Measurements from ENCODE around the gene SBDS. TPM values are rescaled to one million over a fixed set of nuclear protein-coding genes. Genes with fewer than 3 reads are reported as not detected.
"Not testable (repeated sequence)": the region's sequence is repeated elsewhere in the genome, so short reads cannot be mapped to it uniquely, and the experiment has no call there.

The SBDS gene
- 210 TPM for total RNA-seq
- long read RNA-seq, transcript SBDS-201 (5 exons, 1,631 nt): major isoform, 121 of 122 reads
- long read RNA-seq, partial matches to known transcripts: 1 of 122 reads
- long read RNA-seq, other reads (novel, unspliced or antisense): 0 of 122 reads

GRCh38 chr7:66995050-66995776, at the start of gene SBDS:
SBDS (minus strand) TSS chr7:66995586; CDS start chr7:66995417, 169 bp downstream.
- DNase-seq (ENCODE audit: missing footprints): peak; percentile 97
- intact Hi-C loops (cut with DNase I): loop anchor here (2.0 to 5.0 kb wide), 2 partner anchors 74 to 153 kb away; partner anchors contain the start of gene TMEM248
- ATAC-seq: peak; percentile 91

- ATAC-seq: peak; percentile 32
- DNase-seq (ENCODE audit: missing footprints); intact Hi-C loops (cut with DNase I): not testable (repeated sequence)
Measured at GRCh38 chr7:67043559-67043930, 48.2 kb upstream of the SBDS start.

DNA sequence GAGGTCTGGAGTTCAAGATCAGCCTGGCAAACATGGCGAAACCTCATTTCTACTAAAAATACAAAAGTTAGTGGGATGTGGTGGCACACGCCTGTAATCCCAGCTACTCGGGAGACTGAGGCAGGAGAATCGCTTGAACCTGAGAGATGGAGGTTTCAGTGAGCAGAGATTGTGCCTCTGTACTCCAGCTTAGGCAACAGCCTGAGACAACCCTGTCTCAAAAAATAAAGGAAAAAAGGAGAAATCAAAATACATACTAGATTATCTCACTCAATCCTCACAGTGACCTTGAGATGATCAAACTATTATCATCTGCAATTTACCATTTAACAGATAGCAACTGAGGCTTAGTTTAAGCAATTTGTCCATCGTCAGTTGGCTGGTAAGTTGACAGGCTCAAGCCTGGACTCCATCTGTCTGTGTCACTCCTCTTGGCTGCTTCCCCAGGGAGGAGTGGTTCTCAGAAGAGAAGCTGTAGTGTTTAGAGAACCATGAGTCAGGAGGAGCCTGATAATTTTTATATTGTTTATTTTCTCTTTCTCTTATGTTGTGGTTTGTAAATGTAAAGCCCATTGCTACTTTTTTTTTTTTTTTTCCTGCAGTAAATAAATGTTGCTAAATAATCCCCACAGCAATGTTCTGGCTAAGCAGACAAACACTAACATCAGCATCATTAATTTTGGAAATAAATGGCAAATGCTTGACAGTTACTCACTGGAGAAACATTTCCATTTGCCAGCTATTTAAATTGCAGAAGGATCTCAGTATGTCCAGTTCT, 47.6 kb upstream of the SBDS start:
- DNase-seq (ENCODE audit: missing footprints); intact Hi-C loops (cut with DNase I): not testable (repeated sequence)
- ATAC-seq: peak; percentile 97

GRCh38 chr7:67040832-67041231, 45.4 kb upstream of the SBDS start:
- intact Hi-C loops (cut with DNase I); DNase-seq (ENCODE audit: missing footprints); ATAC-seq: not testable (repeated sequence)

- ATAC-seq: peak; percentile 94
- intact Hi-C loops (cut with DNase I): not testable (repeated sequence)
Measured at GRCh38 chr7:67036432-67037395, 41.3 kb upstream of the SBDS start.

GRCh38 chr7:67033251-67033650, 37.9 kb upstream of the SBDS start:
- intact Hi-C loops (cut with DNase I): no loop called here
- DNase-seq (ENCODE audit: missing footprints) (no peak), ATAC-seq (no peak)

More at GRCh38 chr7:67036432-67037395, 41.3 kb upstream of the SBDS start:
- not testable (repeated sequence) for DNase-seq (ENCODE audit: missing footprints)

- intact Hi-C loops (cut with DNase I); DNase-seq (ENCODE audit: missing footprints); ATAC-seq: not testable (repeated sequence)
Measured at GRCh38 chr7:67031685-67032084, 36.3 kb upstream of the SBDS start.

- DNase-seq (ENCODE audit: missing footprints); ATAC-seq; intact Hi-C loops (cut with DNase I): not testable (repeated sequence)
Measured at GRCh38 chr7:67025459-67025858, 30.1 kb upstream of the SBDS start.

DNA sequence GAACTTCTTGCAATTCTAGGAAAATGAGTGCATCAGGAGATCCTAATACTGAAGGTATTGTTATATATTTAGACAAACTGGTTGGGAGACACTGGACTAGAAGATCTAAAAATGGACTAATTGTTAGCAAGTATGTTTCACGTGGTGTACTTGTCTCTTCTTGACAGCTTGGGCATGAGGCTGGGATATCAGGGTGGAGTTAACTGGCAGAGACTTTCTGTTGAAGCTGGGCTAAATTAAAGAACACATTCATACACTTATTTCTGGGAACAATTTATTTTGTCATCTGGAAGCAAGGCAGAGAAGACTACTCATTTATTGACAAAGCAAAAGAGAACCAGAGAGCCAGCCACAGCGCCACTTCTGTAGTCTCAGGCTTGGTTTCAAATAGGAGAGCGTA, 27.1 kb upstream of the SBDS start:
- DNase-seq (ENCODE audit: missing footprints) (no peak), ATAC-seq (peak; percentile 67)
- intact Hi-C loops (cut with DNase I): no loop called here

DNA sequence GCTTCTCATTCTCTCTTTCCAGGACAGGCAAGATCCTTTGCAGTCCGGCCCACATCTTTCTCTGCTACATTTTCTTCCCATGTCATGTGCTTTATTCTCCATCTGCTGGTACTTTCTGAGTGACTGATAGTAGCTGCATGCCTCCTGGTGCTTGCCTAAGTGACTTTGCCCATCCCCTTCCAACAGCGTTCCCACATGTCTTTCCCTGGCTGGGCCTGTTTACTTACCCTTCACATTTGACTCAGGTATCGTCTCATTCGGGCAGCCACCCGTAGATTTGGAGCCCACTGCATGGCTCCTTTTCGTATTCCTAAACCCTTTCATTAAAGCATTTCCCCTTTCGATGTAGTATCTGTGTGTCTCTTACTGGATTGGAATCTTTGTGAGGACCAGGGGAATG, 25.9 kb upstream of the SBDS start:
- no peak for DNase-seq (ENCODE audit: missing footprints)
- intact Hi-C loops (cut with DNase I): no loop called here
- no peak for ATAC-seq

DNA sequence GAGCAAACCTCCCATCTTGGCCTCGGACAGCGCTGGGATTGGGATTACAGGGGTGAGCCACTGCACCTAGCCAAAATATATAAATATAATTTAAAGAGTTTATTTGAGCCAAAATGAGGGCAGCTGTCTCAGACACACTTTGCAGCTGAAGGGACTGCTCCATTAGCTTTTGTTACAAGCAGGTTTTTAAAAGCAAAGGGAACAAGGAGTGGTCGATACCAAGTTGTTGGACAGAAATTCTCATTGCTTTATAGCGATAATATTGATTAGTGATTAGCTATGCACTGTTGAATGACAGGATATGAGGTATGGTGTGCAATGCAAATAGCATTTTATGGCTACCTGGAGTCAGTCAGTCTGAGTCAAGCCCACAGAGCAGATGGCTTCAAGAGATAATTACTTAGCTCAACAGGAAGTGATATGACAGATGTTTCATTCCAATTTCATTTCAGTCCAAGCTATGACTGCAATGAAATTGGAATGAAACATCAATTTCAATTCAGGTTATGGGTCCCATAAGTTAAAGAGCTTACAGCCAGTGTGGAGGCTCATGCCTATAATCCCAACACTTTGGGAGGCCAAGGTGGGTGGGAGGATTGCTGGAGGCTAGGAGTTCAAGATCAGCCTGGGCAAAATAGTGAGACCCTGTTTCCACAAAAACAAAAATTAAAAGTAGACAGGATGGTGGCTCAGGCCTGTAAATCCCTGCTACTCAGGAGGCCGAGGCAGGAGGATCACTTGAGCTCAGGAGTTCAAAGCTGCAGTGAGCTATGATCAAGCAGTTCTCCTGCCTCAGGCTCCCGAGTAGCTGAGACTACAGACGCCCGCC, 24.4 kb upstream of the SBDS start:
- DNase-seq (ENCODE audit: missing footprints) (no peak), ATAC-seq (no peak)
- intact Hi-C loops (cut with DNase I): no loop called here

DNA sequence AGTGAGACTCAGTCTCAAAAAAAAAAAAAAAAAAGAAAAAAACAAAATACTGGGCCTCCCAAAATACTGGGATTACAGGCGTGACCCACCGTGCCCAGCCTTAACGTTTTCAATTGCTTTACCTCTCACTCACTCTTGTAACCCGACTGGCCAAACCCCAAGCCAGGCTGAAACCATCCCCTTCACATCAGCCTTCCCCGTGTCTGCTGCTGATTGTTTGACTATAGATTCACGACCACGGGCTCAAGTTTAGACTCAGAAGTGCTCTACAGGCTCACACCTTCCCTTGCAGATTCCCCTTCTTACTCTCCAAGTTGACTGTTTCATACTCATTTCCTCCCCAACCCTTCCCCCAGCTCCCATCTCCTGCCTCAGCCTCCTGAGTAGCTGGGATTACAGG, 23.6 kb upstream of the SBDS start:
- DNase-seq (ENCODE audit: missing footprints) (no peak), ATAC-seq (no peak)
- intact Hi-C loops (cut with DNase I): no loop called here

DNA sequence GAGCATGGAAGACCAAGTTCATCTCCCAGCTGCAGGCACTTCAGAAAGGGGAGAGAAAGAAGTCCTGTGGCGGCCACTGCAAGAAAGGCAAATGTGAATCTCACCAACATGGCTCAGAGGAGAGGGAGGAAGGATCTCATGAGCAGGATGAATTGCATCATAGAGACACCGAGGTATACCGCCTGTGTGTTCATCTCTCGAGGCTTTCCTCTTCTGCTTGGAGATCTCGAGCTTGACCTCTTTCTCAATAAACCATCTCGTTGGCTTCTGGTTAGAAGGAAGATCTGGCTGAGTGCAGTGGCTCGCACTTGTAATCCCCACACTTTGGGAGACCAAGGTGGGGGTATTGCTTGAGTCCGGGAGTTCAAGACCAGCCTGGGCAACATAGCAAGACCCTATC, 22.6 kb upstream of the SBDS start:
- DNase-seq (ENCODE audit: missing footprints); intact Hi-C loops (cut with DNase I): not testable (repeated sequence)

GRCh38 chr7:67014076-67014622, 18.8 kb upstream of the SBDS start:
- intact Hi-C loops (cut with DNase I); ATAC-seq; DNase-seq (ENCODE audit: missing footprints): not testable (repeated sequence)

More for the DNA sequence above, 22.6 kb upstream of the SBDS start:
- ATAC-seq: not testable (repeated sequence)

GRCh38 chr7:67009677-67010076, 14.3 kb upstream of the SBDS start:
- intact Hi-C loops (cut with DNase I); DNase-seq (ENCODE audit: missing footprints); ATAC-seq: not testable (repeated sequence)

DNA sequence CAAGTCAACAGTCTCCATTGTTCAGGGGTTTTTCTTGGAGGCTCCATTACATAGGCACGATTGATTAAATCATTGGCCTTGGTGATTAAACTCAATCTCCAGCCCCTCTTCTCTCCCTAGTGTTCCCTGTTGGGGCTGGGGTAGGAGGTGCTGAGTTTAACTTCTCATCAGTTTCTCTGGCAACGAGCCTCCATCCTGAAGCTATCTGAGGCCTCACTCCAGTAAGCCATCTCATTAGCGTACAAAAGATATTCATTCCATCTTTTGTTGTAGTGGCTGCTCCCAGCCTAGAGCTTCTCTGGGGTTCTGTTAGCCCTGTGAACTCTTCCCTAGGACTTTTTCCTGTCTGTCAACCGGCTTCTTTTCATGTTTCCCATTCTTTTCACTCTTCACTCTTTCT, 12.9 kb upstream of the SBDS start:
- no peak for ATAC-seq
- DNase-seq (ENCODE audit: missing footprints): no peak
- intact Hi-C loops (cut with DNase I): no loop called here

DNA sequence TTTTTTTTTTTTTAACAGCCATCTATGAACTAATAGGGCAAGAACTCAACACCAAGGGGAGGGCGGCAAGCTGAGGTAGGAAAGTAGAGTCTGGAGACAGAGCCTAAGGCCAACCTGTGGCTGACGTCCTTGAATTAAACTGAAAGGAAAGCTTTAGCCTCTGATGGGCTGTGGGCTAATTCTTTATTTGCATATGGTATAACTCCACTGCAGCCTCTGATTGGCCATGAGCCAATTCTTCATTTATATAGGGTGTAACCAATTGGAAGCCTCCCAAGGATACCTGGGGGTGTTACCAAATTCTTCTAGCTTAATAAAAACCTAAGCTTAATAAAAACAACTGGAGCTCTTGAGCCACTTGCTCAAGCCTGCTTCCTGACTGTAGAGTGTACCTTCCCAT, 11.6 kb upstream of the SBDS start:
- intact Hi-C loops (cut with DNase I): no loop called here
- no peak for ATAC-seq
- no peak for DNase-seq (ENCODE audit: missing footprints)

All from Right ventricle myocardium inferior (tissue), 1 donor.